NCI-H510A (cell line): ENCODE data around the gene GADD45G.

Experiments used
- DNase-seq: peaks from one replicate; lab custom pipeline; 2025; lab: John Stamatoyannopoulos, UW

Gene GADD45G

GRCh38 chr9:89592963-89593726 lies 11.7 kb upstream of the GADD45G start:
- DNase-seq: no peak

DNA sequence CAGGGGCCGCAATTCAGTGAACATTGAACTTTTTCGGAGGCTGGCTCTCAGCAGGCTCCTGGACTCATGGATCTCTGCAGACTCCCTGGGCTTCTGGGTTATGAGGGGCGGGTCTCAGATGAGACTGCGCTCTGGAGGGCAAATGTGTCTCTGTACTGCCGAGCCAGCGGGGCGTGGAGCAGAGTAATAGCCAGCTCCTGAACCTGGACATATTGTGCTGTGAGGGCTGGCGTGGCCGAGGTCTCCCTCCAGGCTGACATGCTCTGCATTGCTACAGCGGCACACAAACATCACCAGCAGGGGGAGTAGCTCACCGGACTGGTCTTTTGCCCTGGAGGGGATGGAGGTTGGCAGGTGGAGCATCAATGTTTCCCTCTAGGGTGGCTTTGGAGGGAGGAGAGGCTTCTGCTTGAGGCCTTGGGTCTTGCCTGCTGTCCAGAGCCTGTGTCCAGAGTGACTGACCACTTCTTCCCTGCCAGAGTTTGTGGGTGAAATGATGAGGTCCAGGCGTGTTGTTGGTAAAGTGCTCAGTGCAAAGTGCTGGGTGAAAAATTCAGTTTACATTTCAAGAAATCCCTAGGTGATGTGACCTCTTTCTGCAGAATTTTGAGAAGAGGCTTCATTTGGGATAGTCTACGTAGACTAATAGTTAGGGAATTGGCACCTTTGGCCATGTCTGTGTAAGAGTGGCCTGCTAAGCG lies 10.9 kb upstream of the GADD45G start:
- peak; percentile 14 for DNase-seq

DNA sequence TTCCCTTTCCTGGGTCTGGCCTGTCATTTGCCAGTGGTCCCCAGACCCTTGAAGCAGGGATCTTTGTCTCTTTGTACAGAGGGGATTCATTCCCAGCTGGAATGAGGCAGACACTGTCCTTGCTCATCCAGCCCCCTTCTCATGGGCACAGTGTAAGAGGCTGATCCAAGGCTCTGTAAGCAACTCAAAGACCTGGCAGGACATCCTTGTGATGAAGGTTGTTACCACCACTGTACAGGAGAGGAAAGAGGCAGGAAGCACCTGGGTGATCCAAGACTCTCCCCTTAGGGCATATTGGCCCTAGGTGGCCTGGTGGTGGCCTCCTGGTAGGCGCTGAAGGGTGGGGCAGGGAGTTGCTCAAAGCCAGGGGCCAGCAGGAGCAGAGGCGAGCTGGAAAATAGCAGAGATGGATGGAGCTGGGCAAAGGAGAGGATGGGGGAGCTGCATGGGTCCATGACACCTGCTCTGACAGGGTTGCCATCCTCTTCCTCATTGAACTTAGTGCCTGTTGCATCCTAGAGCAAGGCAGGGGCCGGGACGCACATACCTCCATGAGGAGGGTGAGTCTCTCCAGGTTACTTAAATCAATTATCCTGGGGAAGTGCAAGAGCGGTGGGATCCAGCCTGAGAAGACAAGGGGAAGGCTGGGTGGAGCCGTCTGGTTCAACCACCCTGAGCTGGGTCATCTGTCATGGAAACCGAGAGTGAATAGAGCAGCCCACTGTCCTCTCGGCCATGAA lies 9.8 kb upstream of the GADD45G start:
- DNase-seq: no peak

DNA sequence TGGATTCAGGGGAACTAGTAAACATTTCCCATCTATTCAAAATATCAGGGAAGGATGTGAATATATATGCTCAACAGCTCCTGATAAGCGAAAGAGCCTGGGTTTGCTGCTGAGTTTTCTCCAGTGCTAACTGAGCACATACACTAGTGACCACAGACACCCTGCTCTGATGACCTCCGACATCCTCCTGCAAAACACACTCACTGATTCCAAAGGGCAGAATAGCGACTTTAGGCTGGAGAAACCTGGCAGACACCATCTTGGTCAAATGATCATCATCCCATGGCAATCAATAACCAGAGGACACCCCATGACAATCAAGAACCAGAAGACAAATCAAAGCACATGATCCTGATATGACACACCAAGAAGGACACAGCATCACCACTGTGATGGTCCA lies 9.2 kb upstream of the GADD45G start:
- no peak for DNase-seq

DNA sequence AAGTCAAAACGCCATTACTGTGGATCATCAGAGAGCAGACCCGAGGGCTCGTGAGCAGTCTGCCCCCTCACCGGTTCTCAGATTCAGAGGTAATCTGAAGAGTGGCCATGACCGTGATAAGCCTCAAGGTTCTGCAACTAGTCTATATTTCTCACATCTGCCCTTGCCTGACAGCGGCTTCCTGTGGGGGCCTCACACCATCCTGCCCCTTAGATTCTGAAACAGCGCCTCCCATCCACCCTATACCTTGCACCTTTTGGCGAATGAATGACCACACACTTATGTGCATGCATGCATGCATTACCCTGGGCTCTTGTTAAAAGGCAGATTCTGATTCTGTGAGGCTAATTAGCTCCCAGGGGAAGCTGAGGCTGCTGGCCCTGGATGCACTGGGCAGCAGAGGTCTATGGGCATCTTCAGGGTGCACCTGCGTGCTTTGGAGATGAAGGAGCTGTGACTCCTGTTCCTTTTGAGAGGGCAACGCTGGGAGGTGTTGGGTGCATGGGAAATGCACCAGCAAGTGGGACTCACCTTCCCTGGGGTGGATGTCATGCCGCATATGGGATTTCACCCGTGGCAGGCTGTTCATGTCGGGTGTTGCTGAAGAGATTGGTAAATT lies 7.8 kb upstream of the GADD45G start:
- no peak for DNase-seq

DNA sequence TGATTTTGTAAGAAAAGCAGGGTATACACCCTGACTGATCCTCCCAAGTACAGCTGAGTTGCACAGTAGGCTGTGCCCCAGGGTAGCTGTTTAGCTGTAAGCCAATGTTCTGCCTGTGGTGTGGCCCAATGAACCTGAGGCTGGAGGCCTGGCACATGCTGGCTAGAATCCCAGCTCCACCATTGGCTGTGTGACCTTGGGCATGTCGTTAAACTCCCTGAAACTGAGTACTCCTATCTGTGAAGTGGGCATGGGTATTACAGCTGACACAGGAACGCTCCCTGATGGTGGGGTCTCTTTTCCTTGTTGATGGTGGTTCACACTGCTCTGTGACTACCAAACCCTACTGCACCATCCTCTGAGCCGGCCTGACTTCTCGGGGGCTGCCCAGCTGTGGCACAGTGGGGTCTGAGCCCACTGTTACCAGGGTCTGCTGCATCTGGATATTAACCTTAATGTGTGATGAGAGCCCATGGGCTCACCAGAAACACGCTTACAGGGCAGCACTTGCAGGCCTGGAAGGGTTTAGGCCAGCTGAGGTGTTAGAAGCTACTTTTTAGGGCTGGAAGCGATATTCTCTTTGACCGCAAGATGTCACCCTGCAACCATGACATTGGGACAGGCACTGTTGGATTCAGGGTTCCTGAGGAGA lies 7.0 kb upstream of the GADD45G start:
- no peak for DNase-seq

GRCh38 chr9:89598363-89598713 lies 6.5 kb upstream of the GADD45G start:
- DNase-seq: no peak

- no peak for DNase-seq
These were observed 5.9 kb upstream of the GADD45G start for GRCh38 chr9:89598926-89599325.

GRCh38 chr9:89600831-89601230 lies 4.0 kb upstream of the GADD45G start:
- DNase-seq: no peak

GRCh38 chr9:89601306-89601705 lies 3.5 kb upstream of the GADD45G start:
- no peak for DNase-seq

DNA sequence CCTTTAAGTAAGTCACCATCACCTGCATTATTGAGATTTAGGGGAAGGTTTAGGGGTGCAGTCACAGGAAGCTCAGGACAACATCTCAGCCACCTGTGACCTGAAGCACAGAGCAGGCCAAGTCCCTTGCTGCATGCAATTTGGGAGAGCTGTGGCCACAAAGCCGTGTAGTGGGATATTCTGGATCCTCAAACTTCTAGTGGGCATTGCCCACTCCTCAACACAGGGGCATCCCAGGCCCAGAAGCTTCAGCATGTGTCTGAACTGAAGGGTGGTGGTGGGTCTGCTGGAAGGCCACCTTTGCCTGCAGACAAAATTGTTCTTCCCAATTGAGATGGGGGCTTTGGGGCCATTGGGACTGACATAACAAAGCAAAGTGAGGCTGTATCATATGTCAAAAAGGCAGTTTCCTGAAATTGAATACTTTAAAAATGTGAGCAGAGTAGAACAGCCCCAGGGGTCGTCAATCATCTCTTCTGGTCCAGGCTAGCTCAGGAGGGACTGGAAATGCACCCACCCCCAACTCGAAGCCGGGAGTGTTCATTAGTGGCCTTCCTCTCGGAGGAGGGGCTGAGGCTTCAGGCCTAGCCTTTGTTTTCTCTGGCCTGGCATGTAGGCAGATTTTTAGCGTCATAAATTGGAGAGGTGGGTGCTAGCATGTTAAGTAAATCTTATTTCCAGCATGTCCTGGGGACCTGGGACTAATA lies 2.8 kb upstream of the GADD45G start:
- no peak for DNase-seq

DNA sequence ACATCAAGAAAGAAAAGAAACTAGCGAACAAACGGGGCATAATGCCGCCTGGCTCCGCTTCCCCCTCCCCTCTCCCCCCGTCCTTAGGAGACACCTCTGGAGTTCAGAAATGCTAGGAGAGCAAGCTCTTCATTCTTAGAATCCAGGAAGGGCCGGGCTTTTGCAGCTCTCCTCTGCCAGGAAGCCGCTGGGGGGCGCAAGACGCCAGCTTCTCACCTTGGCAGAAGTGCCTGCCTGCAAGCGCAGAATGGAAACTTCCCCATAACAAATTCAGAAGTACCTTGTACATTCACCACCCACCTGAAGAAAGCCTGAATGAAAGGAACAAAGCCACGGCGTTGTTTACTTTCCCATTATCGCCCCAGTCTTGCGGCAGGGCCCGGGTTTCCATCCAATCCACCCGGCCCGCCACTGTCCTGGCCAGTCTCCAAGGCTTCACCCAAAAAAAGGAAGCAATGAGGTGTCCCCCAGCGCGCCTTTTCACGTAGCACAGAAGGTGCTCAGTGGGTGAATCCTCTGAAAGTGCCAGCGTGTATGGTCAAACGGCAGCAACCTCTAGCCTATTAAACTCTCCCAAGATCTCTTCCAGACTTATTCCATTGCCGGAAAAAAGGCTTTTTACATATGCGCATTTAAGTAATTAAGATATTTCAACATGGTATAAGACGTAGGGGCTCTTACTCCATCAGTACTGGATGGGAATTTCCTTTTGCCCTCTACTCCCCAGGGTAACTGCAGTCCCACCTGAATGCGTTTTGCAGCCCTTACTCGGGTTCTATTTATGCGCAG lies 1.6 kb upstream of the GADD45G start:
- peak; percentile 92 for DNase-seq

- DNase-seq: peak; percentile 79
These were observed 796 bp upstream of the GADD45G start for GRCh38 chr9:89603767-89604665.

GRCh38 chr9:89605465-89606048 lies 745 bp downstream of the GADD45G start:
- DNase-seq: no peak

- no peak for DNase-seq
These were observed 1.3 kb downstream of the GADD45G start for GRCh38 chr9:89606049-89606623.

GRCh38 chr9:89606624-89607311 lies 2.0 kb downstream of the GADD45G start:
- DNase-seq: no peak

DNA sequence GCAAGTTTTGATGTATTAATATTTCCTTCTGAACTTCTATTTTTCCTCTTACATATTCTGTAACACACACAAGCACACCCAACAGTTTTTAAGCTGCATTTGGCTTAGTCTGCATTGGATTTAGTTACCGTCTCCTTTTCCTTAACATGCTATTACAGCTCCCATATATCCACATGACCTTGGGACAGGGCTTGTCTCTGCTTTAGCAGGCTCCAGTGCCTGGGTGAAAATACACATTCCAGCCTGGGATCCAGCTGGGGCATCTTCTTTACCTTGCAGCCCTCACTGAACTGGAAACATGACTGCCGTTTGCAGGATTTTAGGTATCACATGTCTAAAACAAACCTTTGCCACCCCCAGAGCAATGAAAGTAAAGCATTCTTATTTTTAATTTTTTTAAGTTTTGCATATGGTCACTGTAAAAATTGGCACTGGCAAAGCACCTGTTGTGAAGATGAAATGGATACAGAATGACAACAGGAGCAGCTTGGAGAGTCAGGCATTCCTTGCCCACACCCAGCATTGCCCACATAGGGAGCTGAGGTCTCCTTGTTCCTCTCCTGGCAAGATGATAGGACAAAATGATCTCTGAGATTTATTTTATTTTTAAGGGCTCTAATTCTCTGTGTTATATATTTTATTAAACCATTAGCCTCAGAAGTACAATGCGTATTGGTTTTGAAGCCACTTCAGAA lies 4.0 kb downstream of the GADD45G start:
- DNase-seq: no peak
